Measurements from ENCODE around the gene PCCA.

Gene PCCA

DNA sequence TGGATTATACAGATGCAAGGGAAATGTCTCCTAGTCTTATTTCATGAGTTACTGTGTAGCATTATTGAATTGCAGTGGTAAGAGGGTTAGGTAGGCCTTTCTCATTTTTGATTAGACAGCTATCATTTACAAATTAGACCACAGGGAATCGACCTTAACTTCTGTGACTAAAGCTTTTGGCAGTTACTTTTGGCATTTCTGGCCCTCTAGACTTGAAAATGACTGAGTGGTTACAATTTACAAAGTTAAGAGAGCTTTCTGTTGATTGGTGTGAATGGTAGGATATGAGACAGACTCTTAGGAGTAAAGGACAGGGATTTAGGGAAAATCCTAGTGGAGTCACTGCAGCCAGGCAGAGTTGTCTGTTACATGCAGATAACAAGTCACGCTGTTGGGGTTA lies 413.6 kb downstream of the PCCA start:
- Histone ChIP-seq H3K27ac (ENCODE audit: low read depth, low read length) (no peak overlapping the region), H3K27me3 (ENCODE audit: insufficient read depth, low read length) (no peaks in the 10 kb centered on the region), H3K79me2 (ENCODE audit: control insufficient read depth, insufficient read depth, low read length, unreplicated experiment) (no peaks in the 10 kb centered on the region), H3K4me3 (ENCODE audit: low read depth, low read length) (no peak overlapping the region), H3K4me1 (ENCODE audit: control insufficient read depth, insufficient read depth, low read length, unreplicated experiment) (no peaks in the 10 kb centered on the region), H2AFZ (ENCODE audit: low read length, unreplicated experiment) (no peak overlapping the region), H3K36me3 (ENCODE audit: insufficient read depth, low read length) (no peaks in the 10 kb centered on the region)

DNA sequence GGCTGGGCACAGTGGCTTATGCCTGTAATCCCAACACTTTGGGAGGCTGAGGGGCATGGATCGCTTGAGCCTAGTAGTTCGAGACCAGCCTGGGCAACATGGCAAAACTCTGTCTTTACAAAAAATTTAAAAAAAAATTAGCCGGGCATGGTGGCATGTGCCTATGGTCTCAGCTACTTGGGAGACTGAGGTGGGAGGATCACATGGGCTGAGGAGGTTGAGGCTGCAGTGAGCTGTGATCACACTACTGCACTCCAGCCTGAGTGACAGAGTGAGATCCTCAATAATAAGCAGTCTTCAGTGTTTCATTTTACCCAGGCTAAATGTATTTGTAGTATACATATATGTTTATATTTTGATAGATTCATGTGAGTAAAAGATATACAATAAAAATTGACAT lies 414.7 kb downstream of the PCCA start:
- H3K4me1 ChIP-seq (ENCODE audit: control insufficient read depth, insufficient read depth, low read length, unreplicated experiment): no peaks in the 10 kb centered on the region
- no peak overlapping the region for H3K27ac ChIP-seq (ENCODE audit: low read depth, low read length)
- H2AFZ ChIP-seq (ENCODE audit: low read length, unreplicated experiment): no peak overlapping the region
- H3K79me2 ChIP-seq (ENCODE audit: control insufficient read depth, insufficient read depth, low read length, unreplicated experiment): no peaks in the 10 kb centered on the region
- no peaks in the 10 kb centered on the region for H3K27me3 ChIP-seq (ENCODE audit: insufficient read depth, low read length)
- no peak overlapping the region for H3K4me3 ChIP-seq (ENCODE audit: low read depth, low read length)
- H3K36me3 ChIP-seq (ENCODE audit: insufficient read depth, low read length): no peaks in the 10 kb centered on the region

DNA sequence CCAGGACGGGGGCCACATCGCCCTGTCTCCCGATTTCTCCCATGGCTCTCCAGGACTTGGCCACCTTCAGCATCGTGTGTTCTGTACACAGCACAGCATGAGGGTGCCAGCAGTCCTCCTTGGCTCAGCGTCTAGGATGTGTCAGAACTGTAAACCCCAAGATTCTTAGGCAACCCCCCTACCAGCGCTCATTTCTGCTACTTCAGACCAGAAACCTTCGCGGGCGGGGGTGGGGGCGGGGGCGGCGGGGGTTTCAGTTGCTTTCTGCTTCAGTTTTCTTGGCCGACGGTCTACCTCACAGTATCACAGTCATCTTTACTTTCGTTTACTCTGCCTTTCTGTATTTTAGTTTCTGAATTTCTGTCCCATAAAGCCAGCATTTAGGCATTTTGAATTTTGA lies 417.3 kb downstream of the PCCA start:
- Histone ChIP-seq H3K36me3 (ENCODE audit: insufficient read depth, low read length) (no peaks in the 10 kb centered on the region), H3K4me3 (ENCODE audit: low read depth, low read length) (no peak overlapping the region), H3K27ac (ENCODE audit: low read depth, low read length) (no peak overlapping the region), H3K27me3 (ENCODE audit: insufficient read depth, low read length) (no peaks in the 10 kb centered on the region), H3K79me2 (ENCODE audit: control insufficient read depth, insufficient read depth, low read length, unreplicated experiment) (no peaks in the 10 kb centered on the region), H3K4me1 (ENCODE audit: control insufficient read depth, insufficient read depth, low read length, unreplicated experiment) (no peaks in the 10 kb centered on the region), H2AFZ (ENCODE audit: low read length, unreplicated experiment) (no peak overlapping the region)

DNA sequence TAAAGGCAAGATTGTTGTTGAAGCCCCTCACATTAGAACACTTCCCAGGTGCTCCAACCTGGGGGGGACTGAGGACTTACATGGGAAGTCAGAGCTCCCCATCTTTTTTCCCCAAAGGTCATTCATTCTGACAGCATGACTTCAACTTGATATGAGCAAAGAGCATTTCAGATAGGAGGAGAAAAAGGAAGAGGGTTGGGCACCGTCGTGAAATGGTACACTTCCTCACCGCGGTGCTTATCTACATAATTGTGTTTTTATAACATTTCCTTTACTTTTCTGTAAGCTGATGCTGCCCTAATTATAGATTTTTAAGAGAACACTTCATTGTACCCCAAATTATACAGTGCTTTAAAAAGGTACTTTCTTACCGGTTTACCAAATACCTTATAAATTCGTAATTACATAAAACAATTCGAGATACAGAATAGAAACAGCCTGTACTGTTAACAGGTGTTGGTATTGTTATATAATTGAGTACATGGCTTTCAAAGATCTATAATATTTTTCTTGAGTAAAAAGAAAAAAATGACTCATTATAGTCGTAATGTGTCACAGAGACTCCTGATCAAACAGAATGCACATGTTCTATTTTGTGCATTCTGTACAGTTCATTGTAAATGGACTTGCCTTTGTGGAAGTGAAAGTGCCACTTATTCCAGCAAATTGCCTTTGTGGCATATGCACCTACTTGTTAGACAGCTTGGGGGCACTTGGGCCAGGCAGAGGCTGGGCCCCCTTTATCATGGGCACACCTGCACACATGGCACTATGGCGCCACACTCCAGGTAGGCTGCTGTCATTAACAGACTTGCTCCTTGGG lies 417.9 kb downstream of the PCCA start:
- Histone ChIP-seq H2AFZ (ENCODE audit: low read length, unreplicated experiment) (no peak overlapping the region), H3K36me3 (ENCODE audit: insufficient read depth, low read length) (no peaks in the 10 kb centered on the region), H3K4me3 (ENCODE audit: low read depth, low read length) (no peak overlapping the region), H3K79me2 (ENCODE audit: control insufficient read depth, insufficient read depth, low read length, unreplicated experiment) (no peaks in the 10 kb centered on the region), H3K27me3 (ENCODE audit: insufficient read depth, low read length) (no peaks in the 10 kb centered on the region), H3K4me1 (ENCODE audit: control insufficient read depth, insufficient read depth, low read length, unreplicated experiment) (no peaks in the 10 kb centered on the region), H3K27ac (ENCODE audit: low read depth, low read length) (no peak overlapping the region)

DNA sequence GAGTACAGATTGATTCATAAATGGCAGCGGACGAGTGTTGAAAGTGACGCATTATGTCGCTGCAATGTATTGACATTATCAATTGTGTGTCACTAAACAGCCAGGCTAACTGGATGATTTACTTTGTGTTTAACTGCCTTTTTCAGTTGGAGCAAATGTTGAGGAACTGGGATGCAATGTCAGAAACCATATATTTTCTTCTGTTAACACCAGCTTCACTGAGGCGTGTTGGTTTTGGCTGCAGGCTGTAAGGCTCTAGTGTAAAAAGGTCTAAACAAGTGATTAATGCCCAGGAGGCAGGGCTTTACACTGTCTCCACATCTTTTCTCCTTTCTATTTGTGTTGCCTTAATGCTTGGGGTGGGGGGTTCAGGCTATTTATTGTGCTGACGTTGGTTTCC lies 419.6 kb downstream of the PCCA start:
- H3K36me3 ChIP-seq (ENCODE audit: insufficient read depth, low read length): no peaks in the 10 kb centered on the region
- H2AFZ ChIP-seq (ENCODE audit: low read length, unreplicated experiment): no peak overlapping the region
- no peaks in the 10 kb centered on the region for H3K27me3 ChIP-seq (ENCODE audit: insufficient read depth, low read length)
- no peaks in the 10 kb centered on the region for H3K4me1 ChIP-seq (ENCODE audit: control insufficient read depth, insufficient read depth, low read length, unreplicated experiment)
- H3K4me3 ChIP-seq (ENCODE audit: low read depth, low read length): no peak overlapping the region
- no peaks in the 10 kb centered on the region for H3K79me2 ChIP-seq (ENCODE audit: control insufficient read depth, insufficient read depth, low read length, unreplicated experiment)
- no peak overlapping the region for H3K27ac ChIP-seq (ENCODE audit: low read depth, low read length)

DNA sequence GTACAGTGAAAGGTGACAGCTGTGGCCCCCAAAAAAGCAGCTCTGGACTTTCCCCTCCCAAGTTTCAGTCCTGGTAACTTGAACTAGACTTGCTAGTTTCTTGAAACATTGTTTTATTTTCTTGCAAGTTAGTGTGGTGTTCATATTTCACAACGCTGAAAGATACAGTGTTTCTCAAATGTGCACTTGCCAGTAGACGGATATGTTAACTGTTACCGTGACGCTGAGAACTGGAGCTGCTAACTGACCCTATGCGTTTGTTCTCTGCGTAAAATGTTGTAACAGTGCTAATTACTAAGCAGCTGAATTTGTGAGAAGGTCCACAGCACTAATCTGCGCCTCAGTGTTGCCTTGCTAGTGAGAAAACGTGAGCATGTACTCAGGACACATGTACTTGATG lies 420.1 kb downstream of the PCCA start:
- Histone ChIP-seq H3K79me2 (ENCODE audit: control insufficient read depth, insufficient read depth, low read length, unreplicated experiment) (no peaks in the 10 kb centered on the region), H2AFZ (ENCODE audit: low read length, unreplicated experiment) (no peak overlapping the region), H3K4me3 (ENCODE audit: low read depth, low read length) (no peak overlapping the region), H3K36me3 (ENCODE audit: insufficient read depth, low read length) (no peaks in the 10 kb centered on the region), H3K27me3 (ENCODE audit: insufficient read depth, low read length) (no peaks in the 10 kb centered on the region), H3K27ac (ENCODE audit: low read depth, low read length) (no peak overlapping the region), H3K4me1 (ENCODE audit: control insufficient read depth, insufficient read depth, low read length, unreplicated experiment) (peaks cover under 1% of the 10 kb centered on the region)

DNA sequence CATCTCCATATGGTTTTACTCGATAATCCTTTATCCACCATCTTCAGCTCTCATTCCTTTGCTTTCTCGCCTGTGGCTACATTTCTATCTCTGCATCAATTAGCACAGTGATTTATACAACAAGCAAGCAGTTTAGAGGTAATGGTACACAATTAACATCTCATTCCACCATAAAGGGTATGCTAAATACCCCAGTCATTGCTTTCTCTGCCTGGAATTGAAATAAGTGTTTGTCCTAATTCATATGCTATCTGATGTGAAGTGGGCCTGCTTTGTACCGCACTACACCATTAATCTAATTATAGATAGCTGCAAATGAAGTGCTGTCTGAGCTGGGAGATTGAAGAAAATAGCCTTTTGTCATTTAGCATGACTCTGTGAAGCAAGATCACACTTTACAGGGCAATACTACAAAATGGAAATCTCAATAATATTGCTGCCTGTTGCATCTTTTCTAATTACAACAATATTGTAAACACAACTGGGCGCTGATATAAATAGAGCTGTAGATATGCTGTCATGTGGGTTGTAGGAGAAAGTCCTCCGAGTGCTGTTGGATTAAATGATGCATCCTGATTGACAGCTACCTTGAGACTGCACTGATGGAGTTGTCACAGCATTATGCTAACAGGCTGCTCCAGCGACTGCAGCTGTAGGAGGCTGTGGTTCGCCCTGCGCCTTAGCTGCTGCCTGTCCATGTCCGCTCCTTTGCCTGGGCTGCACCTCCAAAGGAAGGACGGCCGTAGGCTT lies 421.5 kb downstream of the PCCA start:
- Histone ChIP-seq H2AFZ (ENCODE audit: low read length, unreplicated experiment) (no peak overlapping the region), H3K4me3 (ENCODE audit: low read depth, low read length) (no peak overlapping the region), H3K36me3 (ENCODE audit: insufficient read depth, low read length) (no peaks in the 10 kb centered on the region), H3K79me2 (ENCODE audit: control insufficient read depth, insufficient read depth, low read length, unreplicated experiment) (no peaks in the 10 kb centered on the region), H3K27ac (ENCODE audit: low read depth, low read length) (no peak overlapping the region), H3K27me3 (ENCODE audit: insufficient read depth, low read length) (no peaks in the 10 kb centered on the region), H3K4me1 (ENCODE audit: control insufficient read depth, insufficient read depth, low read length, unreplicated experiment) (peaks cover 7% of the 10 kb centered on the region)

DNA sequence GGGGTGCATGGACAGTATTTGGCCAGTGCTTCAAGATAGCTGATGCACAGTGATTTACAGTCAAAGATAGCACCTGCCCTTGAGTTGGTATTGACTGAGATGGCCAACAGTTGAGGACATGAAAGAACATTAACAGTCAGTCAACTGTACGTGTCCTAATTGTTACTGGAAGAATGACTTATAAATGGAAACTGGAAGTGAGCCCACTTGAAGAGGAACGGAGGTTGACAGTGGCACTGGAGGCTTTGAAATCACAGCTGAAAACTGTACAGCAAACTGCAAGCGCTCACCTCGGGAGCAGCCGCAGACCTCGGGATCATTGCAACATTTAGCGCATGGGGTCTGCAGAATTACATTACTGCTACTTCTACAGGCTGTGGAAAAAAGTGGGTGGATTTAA lies 422.6 kb downstream of the PCCA start:
- H3K27ac ChIP-seq (ENCODE audit: low read depth, low read length): no peak overlapping the region
- H3K4me1 ChIP-seq (ENCODE audit: control insufficient read depth, insufficient read depth, low read length, unreplicated experiment): peaks cover 7% of the 10 kb centered on the region
- H3K4me3 ChIP-seq (ENCODE audit: low read depth, low read length): no peak overlapping the region
- H3K27me3 ChIP-seq (ENCODE audit: insufficient read depth, low read length): no peaks in the 10 kb centered on the region
- no peaks in the 10 kb centered on the region for H3K79me2 ChIP-seq (ENCODE audit: control insufficient read depth, insufficient read depth, low read length, unreplicated experiment)
- no peak overlapping the region for H2AFZ ChIP-seq (ENCODE audit: low read length, unreplicated experiment)
- no peaks in the 10 kb centered on the region for H3K36me3 ChIP-seq (ENCODE audit: insufficient read depth, low read length)

DNA sequence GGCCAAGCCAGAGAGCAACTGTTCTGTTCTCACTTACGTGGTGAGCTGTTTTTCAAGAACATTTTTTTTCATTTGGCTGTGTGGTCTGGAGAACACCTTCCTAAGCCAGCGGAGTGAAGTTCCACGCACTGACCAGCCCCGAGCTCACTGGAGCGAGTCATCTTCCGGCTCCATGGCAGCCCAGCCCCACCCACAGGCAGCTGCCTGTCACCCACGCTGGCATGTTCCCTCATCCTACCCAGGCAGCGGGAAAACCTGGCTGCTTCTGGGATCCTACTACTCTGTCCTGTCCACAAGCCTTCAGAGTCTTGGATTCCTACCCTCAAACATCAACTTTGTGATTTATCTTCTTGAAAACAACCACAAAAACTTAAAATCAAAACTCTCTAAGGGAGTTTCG lies 423.5 kb downstream of the PCCA start:
- Histone ChIP-seq H3K27ac (ENCODE audit: low read depth, low read length) (no peak overlapping the region), H3K79me2 (ENCODE audit: control insufficient read depth, insufficient read depth, low read length, unreplicated experiment) (no peaks in the 10 kb centered on the region), H3K4me3 (ENCODE audit: low read depth, low read length) (no peak overlapping the region), H3K4me1 (ENCODE audit: control insufficient read depth, insufficient read depth, low read length, unreplicated experiment) (peaks cover 7% of the 10 kb centered on the region), H3K27me3 (ENCODE audit: insufficient read depth, low read length) (no peaks in the 10 kb centered on the region), H3K36me3 (ENCODE audit: insufficient read depth, low read length) (no peaks in the 10 kb centered on the region), H2AFZ (ENCODE audit: low read length, unreplicated experiment) (no peak overlapping the region)

DNA sequence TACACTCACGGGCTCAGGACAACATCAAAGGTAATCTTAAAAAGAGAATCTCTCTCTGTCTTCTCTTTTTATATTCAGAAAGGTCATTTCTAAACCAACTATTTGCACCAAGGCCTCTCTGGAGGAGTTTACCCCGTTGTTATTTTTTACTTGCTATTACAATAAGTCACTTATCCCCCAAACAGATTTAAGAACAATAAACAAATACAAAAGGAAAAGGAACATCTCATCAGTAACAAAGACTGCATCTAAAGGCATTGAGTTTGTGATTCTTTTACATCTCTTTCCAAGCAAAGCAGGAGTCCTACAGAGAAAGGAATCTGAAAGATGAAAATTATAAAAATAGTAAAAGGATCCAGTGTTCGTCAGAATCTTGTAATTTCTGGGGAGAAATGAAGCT lies 424.3 kb downstream of the PCCA start:
- no peaks in the 10 kb centered on the region for H3K36me3 ChIP-seq (ENCODE audit: insufficient read depth, low read length)
- H3K27ac ChIP-seq (ENCODE audit: low read depth, low read length): no peak overlapping the region
- H3K27me3 ChIP-seq (ENCODE audit: insufficient read depth, low read length): no peaks in the 10 kb centered on the region
- no peaks in the 10 kb centered on the region for H3K79me2 ChIP-seq (ENCODE audit: control insufficient read depth, insufficient read depth, low read length, unreplicated experiment)
- H3K4me3 ChIP-seq (ENCODE audit: low read depth, low read length): no peak overlapping the region
- H2AFZ ChIP-seq (ENCODE audit: low read length, unreplicated experiment): no peak overlapping the region
- peaks cover 7% of the 10 kb centered on the region for H3K4me1 ChIP-seq (ENCODE audit: control insufficient read depth, insufficient read depth, low read length, unreplicated experiment)
